Measurements from ENCODE around the gene KRT71.
"Not testable (repeated sequence)": the region's sequence is repeated elsewhere in the genome, so short reads cannot be mapped to it uniquely, and the experiment has no call there.

KRT71 gene

GRCh38 chr12:52552681-52553195, at the start of gene KRT71:
Gene KRT71, minus strand, starts transcription at chr12:52553145. Its CDS starts 68 bp downstream, at chr12:52553077.
- no peak for DNase-seq

GRCh38 chr12:52602552-52602951, 49.6 kb upstream of the KRT71 start:
- DNase-seq: no peak

GRCh38 chr12:52601671-52602070, 48.7 kb upstream of the KRT71 start:
- DNase-seq: no peak

- DNase-seq: no peak
Observed at GRCh38 chr12:52600941-52601481, 48.1 kb upstream of the KRT71 start, which contains the start of gene KRT72. Gene KRT72, minus strand, starts transcription at chr12:52601463. Its CDS starts 11 bp downstream, at chr12:52601452.

GRCh38 chr12:52600475-52600874, 47.5 kb upstream of the KRT71 start:
- DNase-seq: no peak

- DNase-seq: no peak
Observed at GRCh38 chr12:52600071-52600470, 47.1 kb upstream of the KRT71 start.

GRCh38 chr12:52598966-52599365, 46.0 kb upstream of the KRT71 start:
- DNase-seq: no peak

- DNase-seq: not testable (repeated sequence)
Observed at GRCh38 chr12:52594237-52594636, 41.3 kb upstream of the KRT71 start.

GRCh38 chr12:52591521-52591920, 38.6 kb upstream of the KRT71 start:
- DNase-seq: no peak

GRCh38 chr12:52590021-52590420, 37.1 kb upstream of the KRT71 start:
- no peak for DNase-seq

- DNase-seq: no peak
Observed at GRCh38 chr12:52587563-52587962, 34.6 kb upstream of the KRT71 start.

- no peak for DNase-seq
Observed at GRCh38 chr12:52585946-52586345, 33.0 kb upstream of the KRT71 start.

GRCh38 chr12:52585066-52585465, 32.1 kb upstream of the KRT71 start:
- peak in 1 of 2 donors; percentile 43 for DNase-seq

GRCh38 chr12:52584156-52584682, 31.3 kb upstream of the KRT71 start:
- DNase-seq: no peak

- DNase-seq: peak in 1 of 2 donors; percentile 50
Observed at GRCh38 chr12:52582971-52583456, 30.1 kb upstream of the KRT71 start.

GRCh38 chr12:52582486-52582885, 29.5 kb upstream of the KRT71 start:
- DNase-seq: no peak

GRCh38 chr12:52581481-52581880, 28.5 kb upstream of the KRT71 start:
- no peak for DNase-seq

GRCh38 chr12:52581066-52581465, 28.1 kb upstream of the KRT71 start:
- DNase-seq: no peak

- no peak for DNase-seq
Observed at GRCh38 chr12:52580496-52580895, 27.6 kb upstream of the KRT71 start.

- no peak for DNase-seq
Observed at GRCh38 chr12:52579468-52580465, 26.8 kb upstream of the KRT71 start.

GRCh38 chr12:52578469-52578868, 25.5 kb upstream of the KRT71 start:
- DNase-seq: no peak

GRCh38 chr12:52577316-52577715, 24.4 kb upstream of the KRT71 start:
- DNase-seq: no peak

- DNase-seq: no peak
Observed at GRCh38 chr12:52575948-52576347, 23.0 kb upstream of the KRT71 start.

All from bone marrow (tissue), 2 donors.